ENCODE measurements around the gene PRKCB.
"Not testable (repeated sequence)": the region's sequence is repeated elsewhere in the genome, so short reads cannot be mapped to it uniquely, and the experiment has no call there.

Gene PRKCB

GRCh38 chr16:23905027-23905426 lies 69.2 kb downstream of the PRKCB start:
- no peak for DNase-seq

DNA sequence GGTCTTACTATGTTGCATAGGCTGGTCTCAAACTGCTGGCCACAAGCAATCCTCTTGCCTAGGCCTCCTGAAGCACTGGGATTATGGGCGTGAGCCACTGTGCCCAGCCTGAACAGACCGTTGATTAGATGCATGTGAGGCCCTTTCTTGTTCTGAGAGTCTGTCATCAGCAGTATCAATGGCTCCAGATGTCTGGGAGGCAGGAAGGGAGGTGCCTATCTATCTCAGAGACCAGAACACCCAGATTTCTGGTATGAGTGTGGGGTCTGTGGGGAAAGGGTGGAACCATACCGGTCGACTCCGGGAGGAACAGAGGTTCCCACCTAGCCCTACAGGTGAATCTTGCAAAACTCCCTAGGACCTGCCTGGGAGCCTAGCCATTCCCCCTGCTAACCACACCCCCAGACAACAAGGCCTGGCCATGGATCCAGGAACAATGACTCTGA lies 71.7 kb downstream of the PRKCB start:
- no peak for DNase-seq

DNA sequence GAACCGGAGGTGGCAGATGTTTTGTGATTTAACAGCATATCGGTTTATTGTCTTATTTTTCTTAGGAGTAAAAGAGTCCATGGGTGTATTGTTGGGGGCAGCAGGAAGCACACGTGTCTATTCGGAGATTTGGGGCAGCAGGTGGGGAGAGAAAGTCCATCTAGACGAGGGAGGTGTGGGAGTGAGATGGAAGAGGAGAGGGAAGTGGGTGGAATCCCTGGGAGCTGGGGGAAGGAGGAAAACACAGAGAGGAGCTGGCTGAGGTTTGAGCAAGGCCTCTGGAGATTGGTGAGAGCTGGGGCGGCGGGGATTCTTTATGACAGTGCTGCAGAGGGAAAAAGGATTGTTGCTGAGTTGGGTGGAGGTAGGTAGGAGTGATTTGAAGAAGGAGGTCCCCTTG lies 72.1 kb downstream of the PRKCB start:
- DNase-seq: no peak

- no peak for DNase-seq
These were observed 73.0 kb downstream of the PRKCB start for GRCh38 chr16:23908790-23909189.

DNA sequence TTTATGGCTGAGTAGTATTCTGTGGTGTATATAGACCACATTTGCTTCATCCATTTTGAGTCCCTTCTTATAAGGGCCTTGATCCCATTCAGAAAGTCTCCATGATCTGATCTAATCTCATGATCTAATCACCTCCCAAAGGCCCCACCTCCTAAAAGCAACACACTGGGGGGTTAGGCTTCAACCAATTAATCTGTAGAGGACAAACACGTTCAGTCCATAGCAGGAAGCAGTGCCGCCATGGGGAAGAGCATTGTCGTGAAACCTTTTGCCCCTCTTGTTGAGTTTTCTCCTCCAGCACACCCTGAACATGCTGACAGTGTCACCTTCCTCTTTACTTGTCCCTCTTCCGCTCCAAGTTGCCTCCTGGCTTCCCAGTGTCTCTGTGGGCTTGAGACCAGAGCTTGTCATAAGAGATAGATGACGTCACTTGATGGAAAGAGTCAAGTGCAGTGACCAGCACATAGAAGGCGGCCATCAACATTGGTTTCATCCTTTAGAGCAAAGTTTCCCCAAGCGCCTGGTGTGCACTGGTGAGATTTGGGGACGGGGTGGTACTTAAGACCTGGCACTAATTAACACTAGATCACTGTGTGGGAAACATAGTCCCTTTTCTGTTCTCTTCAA lies 74.1 kb downstream of the PRKCB start:
- DNase-seq: no peak

DNA sequence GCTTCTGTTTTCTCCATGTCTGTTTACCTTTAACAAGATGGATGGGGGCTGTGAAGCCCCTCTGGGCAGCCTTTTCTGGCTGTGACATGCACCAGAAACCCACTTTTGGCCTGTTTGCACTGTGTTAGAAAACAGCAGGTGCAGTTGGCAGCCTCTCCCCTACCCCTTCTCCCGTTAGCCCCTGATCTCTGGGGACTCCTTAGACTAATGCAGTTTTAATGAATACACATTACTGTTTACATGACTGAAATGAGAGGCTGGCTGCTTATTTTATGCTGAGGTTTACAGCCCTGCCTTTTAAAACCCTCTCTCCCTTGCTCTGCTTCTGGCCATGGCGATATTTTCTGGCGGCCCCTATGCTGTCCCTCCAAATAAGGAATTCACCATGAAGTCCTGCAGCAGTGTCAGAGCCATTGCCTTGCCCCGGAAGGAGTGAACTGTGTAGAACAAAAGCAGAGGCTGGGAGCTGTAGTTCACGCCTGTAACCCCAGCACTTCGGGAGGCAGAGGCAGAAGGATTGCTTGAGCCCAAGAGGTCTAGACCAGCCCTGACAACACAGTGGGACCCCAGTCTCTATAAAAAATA lies 79.3 kb downstream of the PRKCB start:
- no peak for DNase-seq

- not testable (repeated sequence) for DNase-seq
These were observed 80.8 kb downstream of the PRKCB start for GRCh38 chr16:23916552-23916951.

- DNase-seq: no peak
These were observed 81.8 kb downstream of the PRKCB start for GRCh38 chr16:23917621-23918020.

DNA sequence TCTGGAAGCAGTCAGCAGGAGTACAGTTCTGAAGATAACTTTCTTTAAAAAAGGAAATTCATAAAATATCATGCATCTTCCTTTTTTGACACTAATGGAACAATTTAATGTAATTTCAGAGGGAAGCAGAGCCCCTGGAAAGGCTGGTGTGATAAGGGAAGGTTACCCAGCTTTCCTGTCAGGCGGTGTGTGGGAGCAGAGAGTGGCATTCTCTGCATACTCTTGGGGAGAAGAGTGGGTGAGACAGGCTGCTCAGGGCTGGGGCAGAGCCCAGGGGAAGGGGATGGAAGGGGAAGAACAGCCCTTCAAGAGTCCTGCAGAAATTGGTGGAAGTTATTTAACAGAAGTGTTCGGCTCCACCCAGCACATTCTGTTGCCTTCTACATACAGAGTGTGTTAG lies 84.7 kb downstream of the PRKCB start:
- no peak for DNase-seq

DNA sequence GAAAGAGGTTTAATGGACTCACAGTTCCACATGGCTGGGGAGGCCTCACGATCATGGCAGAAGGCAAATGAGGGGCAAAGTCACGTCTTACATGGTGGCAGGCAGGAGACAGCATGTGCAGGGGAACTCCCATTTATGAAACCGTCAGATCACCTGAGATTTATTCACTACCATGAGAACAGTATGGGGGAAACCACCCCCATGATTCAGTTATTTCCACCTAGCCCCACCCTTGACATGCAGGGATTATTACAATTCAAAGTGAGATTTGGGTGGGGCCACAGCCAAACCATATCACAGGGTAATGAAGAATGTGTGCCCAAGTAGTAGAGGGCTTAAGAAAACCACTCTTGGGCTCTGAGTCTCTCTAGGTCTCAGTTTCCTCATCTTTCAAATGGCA lies 85.1 kb downstream of the PRKCB start:
- peak; percentile 36 for DNase-seq

DNA sequence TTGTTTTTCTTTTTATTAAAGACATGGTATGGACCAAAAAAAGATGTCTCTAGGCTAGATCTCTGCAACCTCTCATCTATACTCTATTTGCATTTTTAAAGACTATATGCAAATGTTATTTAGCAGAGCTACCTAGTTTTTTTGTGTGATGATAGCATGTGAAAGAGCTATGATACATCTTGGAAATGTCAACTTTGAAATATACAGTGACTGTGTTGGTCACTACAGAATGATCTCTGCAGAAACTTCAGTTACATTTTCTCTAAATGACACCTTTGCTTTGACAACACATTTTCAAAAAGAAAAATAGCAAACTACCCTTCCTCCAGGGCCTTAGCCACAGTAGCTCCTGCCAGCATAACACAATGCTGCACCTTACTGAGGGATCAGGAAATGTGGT lies 86.6 kb downstream of the PRKCB start:
- no peak for DNase-seq

- DNase-seq: no peak
These were observed 88.3 kb downstream of the PRKCB start for GRCh38 chr16:23924128-23924527.

- no peak for DNase-seq
These were observed 92.0 kb downstream of the PRKCB start for GRCh38 chr16:23927796-23928195.

- no peak for DNase-seq
These were observed 93.5 kb downstream of the PRKCB start for GRCh38 chr16:23929237-23929636.

GRCh38 chr16:23929856-23930255 lies 94.1 kb downstream of the PRKCB start:
- no peak for DNase-seq

- no peak for DNase-seq
These were observed 95.0 kb downstream of the PRKCB start for GRCh38 chr16:23930791-23931190.

GRCh38 chr16:23931199-23931598 lies 95.4 kb downstream of the PRKCB start:
- no peak for DNase-seq

- not testable (repeated sequence) for DNase-seq
These were observed 97.9 kb downstream of the PRKCB start for GRCh38 chr16:23933650-23934049.

- no peak for DNase-seq
These were observed 98.9 kb downstream of the PRKCB start for GRCh38 chr16:23934610-23935236.

DNA sequence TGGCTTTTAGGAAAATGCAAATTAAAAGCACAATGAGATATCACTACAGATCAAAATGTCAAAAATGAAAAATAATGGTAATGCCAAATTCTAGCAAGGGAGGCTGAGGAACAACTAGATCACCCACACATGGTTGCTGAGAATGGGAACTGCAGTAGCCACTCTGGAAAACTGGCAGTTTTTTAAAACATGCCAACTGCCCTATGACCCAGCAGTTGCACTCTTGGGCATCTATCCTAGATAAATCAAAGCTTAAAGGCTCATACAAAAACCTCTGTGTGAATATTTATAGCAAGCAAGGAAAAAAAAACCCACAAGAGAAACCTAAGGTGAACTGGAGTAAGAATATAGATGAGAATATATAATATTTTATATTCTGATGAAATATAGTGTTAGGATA lies 104.3 kb downstream of the PRKCB start:
- no peak for DNase-seq

DNA sequence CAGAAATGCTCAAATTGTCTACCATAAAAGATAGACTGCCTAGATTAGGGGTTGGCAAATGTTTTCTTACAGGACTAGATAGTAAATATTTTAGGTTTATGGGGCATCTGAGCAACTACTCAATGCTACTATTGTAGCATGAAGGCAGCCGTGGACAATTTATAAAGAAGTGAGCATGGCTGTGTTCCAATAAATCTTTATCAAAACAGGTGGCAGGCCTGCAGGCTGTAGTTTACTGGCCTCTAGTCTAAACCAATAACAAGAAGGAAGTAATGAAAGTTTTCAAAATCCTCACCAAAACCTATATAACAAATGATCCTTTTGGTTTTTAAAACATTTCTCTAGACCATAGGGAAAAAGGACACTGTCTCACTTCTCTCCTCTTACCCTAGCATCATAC lies 105.2 kb downstream of the PRKCB start:
- no peak for DNase-seq

- DNase-seq: no peak
These were observed 106.3 kb downstream of the PRKCB start for GRCh38 chr16:23941963-23942564.

DNA sequence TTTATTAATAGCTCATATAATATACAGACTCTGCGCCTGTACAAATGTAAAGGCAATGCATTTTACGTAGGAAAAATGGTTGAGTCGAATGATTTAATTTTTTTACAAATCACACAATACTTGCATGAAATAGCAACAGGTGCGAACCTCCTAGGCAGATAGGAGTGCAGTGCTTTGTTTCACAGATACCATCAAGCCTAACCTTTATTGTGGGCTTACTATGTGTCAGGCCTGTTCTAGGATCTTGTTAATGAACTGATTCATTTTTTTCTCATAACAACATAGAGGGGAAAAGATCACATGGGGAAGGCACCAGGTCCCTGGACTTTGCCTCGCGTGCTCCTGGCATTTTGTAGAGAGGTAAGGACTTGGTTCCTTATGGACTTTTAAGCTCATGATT lies 107.8 kb downstream of the PRKCB start:
- no peak for DNase-seq

DNA sequence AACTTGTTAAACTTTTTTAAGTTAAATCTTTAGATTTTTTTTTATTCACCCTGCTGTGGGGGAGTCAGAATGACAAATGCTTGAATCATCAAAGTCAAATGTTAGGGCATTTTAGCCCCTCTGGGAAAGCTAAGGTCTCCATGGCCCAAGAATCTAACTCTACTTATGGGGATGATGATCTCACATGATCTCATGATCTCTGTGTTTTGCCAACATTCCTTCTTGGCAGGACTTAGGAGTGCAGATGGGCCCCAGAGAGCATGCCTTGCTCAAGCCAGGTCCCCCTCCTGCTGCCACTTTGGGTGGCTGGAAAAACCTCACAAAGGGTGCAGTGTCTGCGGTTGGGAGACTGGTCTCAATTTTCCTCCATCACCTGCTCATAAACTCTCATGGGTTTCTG lies 108.6 kb downstream of the PRKCB start:
- no peak for DNase-seq
